NCI-H1105 (cell line): ENCODE measurements around the gene DTX4.
A peak's percentile ranks its signal among the peaks of the same experiment; 100 is the strongest.

Experiments used
- DNase-seq: peaks from one replicate; lab custom pipeline; 2025; lab: John Stamatoyannopoulos, UW

Gene DTX4

DNA sequence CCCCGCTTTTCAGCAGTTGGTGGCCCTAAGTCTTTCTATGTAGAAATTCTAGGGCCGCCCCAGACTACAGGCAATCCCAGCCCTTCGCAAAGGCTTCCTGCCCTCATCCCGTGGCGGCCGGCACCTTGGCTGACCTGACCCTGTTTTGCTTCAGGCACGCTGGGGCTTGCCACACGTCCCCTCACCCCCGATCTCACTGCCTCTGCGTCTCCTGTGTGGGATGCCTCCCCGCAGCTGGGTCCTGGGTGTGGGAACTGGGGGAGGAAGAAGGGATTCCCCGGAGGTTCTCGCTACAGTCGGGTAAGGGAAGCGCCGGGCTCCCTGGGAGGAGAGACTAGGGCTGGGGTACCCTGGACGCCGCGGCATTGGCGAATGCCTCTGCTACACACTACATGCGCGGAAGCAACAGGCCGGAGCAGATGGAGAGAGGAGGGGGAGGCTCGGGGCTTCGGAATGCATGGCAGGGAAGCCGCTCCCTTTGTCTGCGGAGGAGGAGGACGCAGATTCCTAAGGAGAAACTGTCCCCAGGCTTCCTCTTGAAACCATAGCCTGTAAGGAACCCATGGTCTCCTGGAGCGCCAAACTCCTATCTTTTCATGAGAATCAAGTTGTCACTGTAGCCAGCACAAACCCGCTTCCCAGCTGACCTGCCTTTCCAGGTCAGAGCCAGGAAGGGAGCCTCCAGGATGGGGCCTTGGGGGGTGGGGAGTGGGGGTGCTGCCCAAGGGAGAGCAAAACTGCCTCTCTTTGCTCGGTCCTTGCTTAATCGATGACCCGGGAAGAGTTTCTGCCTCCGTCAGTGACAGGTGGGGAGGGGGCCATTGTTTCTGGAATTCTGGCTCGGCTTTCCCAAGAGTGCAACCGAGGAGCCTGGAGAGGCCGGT is 1.4 kb downstream of the DTX4 start:
- DNase-seq = peak; percentile 9

DNA sequence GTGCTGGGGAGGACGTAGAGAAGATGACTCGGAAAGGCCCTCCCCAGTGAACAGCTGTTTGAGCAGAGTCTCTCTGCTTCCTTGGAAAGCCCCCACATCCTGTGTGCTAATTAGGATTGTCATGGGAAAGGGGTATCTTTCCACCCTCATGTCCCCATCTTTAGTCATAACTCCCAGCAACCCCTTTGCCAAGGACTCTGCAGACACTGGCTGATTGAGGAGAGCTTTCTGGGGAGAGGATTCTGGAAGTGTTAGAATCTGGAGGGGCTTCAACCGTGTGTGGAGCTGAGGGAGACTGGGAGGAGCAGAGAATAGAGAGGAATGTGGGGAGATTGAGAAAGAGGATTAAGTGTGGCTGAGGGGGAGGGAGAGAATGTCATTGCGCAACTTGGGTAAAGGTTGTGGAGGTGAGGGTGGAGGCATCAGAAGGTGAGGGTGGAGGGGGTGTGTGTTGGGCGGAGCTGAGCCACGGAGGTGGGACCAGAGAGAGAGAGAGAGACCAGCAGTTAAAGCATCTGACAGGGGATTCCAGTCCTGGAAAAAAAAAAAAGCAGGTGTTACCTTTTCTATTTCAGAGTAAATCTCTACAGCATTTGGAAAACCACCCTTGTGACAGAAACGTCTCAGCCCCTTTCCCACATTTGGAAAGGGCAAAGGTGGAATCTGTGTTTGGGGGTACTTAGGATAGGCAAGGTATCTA is 2.2 kb downstream of the DTX4 start:
- no peak for DNase-seq

DNA sequence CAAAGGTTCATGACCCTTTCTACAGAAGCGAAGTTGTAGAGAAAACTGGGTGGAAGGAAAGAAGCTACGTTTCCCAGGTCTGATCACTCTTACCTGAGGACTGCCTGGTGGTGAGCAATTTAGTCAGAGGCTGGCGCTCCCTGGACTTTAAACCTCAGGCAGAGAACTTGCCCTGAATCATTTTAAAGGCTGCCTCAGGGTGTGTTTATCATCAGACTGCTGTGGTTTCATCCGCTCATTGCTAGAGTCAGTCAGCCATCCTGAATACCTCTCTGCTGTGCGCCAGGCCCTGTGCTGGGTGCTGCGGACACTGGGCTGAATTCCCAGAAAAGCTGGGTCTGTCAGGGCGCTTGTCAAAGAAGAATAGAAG is 2.7 kb downstream of the DTX4 start:
- DNase-seq = no peak

DNA sequence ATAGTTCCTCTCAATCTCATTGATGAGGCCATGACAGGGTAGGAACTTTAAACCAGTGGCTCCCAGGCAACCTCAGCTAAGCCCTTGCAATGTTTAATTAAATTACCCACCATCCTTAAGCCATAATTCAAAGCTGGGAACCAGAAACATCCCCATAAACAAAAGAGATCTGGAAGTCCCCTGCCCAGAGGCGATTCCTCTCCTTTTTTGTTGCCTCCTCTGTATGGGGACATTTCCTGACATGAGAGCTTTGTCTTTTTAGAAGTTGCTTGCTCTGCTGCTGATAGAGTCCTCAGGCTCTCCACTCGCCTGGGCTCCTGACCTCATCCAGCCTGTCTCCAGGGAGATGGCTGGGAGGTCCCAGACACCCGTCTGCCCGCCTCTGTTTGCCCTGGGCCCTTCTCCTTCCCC is 3.2 kb downstream of the DTX4 start:
- no peak for DNase-seq

DNA sequence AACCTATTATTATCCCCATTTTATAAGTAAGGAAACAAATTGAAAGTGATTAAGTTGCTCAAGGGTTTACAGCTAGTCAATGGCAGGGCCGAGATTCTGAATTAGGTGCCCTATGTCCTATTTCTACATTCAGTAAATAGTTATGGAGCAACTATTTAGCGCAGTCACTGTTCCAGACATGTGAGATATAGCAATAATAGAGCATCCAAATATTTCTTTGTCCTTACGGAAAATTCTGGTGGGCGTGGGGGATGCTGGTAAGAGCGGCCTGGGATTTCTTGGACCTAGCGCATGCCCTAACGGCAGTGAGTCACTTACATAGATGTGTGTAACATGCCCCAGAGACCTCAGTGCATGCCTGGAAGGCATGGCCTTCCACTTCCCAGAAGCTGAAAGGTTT is 4.4 kb downstream of the DTX4 start:
- DNase-seq = no peak

DNA sequence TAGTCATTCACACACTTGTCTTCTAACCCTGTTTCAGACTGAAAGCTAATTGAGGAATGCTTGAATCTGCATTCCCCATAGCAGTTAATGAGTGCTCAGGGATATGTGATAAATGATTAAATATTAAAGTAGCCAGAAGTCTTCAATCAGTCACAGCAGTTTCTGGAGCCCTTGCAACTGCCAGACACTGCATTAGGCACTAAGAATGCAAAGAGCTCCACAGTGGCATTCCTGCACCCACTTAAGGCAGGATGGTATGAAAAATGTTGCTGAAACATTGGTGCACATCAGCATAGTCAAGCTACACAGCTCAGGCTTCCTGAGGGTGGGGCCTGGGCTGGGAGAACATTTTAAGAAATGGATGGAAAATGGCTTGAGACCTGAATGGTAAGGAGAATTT is 6.5 kb downstream of the DTX4 start:
- DNase-seq = no peak

DNA sequence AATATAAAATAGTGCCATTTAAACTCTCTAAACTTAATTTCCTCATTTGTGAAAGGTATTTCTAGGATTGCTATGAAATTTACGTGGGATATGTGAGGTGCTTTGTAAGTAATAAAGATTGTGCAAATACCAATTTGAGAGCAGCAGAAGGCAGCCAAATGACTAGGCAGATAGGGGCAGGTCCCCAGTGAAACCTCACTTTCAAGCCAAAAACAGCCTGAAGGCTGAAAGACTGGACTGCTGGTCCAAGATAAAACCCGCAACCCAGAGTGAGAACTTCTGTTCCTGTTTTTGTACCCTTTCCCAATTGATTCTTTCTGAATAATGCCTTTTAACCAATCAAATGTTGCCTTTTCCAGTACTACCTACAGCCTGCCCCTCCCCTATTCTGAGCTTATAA is 7.2 kb downstream of the DTX4 start:
- no peak for DNase-seq

DNA sequence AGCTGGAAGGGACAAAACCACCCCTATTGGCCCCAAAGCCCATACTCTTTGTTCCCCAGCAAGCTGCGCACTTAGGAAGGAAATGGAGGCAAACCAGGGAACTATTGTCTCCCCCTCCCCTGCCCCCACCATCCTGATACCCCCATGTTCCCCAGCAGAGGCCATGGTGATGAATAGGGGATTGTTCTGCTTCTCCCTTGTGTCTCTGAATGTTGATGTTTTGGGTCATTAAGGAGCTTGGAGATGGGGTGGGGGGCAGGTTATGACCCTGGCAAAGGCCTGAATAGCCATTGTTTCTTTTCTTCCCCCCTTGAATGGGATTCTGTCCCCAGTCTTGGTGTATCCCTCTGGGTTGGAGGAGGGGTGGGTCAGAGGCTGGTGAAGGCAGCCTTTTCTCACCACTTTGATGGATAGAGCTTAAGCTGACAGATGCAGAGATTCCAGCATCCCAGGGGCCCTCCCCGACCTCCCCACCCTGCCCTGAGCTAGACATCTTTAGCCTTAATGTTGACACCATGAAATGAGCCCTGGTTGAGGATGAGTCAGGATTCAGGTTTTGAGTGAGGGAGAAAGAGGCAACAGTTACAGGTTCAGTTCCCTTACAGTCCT is 8.3 kb downstream of the DTX4 start:
- DNase-seq = no peak

DNA sequence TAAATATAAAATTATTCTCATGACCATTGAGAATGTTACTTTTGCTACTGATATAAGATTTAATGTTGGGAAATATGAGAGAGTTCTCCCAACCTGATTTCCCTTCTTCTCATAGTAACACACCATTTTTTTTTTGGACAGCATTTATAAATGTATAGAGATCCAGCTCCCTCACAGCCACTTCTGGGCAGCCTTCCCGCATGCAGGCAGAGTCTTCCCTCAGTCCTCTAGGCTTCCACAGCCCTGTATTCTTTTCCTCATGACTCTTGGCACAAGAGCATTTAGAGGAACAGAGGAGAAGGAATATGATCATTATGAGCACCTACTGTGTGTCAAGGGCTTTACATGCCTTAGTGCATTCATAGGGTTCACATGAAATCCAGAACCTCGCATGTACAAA is 9.0 kb downstream of the DTX4 start:
- DNase-seq = no peak

DNA sequence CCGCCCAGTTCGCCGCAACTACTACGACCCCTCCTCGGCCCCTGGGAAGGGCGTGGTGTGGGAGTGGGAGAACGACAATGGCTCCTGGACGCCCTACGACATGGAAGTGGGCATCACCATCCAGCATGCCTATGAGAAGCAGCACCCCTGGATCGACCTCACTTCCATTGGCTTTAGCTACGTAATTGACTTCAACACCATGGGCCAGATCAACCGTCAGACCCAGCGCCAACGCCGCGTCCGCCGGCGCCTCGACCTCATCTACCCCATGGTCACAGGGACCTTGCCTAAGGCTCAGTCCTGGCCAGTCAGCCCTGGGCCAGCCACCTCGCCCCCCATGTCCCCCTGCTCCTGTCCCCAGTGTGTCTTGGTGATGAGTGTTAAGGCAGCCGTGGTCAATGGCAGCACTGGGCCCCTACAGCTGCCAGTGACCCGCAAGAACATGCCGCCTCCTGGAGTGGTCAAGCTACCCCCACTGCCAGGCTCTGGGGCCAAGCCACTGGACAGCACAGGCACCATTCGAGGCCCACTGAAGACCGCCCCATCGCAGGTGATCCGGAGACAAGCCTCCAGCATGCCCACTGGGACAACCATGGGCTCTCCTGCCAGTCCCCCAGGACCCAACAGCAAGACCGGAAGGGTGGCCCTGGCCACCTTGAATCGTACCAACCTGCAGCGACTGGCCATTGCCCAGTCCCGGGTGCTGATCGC is 10.0 kb downstream of the DTX4 start:
- no peak for DNase-seq

DNA sequence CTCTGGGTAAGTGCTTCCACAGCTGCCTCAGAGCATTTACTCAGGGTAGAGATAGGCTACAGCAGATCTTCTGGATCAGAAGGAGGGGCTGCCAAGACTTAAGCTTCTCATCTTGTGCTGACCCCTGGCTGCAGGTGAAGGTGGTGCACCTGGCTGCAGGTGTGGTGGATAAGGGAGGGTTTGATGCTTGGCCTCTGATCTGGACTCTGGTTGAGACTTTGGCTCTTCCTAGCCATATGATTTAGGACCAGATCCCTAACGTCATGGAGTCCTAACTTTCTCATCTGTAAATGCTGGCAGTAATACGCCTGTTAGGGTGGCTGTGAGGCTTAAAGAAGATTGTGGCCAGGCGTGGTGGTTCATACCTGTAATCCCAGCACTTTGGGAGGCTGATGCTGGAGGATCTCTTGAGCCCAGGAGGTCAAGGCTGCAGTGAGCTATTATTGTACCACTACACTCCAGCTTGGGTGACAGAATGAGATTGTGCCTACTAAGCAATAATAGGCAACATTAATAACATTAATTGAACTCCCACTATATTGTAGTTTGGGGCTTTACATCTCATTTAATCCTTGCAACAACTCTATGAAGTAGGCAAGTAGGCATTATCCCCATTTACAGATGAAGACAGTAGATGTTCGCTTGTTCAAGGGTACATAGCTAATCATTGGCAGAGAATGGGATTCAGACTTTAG is 10.7 kb downstream of the DTX4 start:
- DNase-seq = no peak

DNA sequence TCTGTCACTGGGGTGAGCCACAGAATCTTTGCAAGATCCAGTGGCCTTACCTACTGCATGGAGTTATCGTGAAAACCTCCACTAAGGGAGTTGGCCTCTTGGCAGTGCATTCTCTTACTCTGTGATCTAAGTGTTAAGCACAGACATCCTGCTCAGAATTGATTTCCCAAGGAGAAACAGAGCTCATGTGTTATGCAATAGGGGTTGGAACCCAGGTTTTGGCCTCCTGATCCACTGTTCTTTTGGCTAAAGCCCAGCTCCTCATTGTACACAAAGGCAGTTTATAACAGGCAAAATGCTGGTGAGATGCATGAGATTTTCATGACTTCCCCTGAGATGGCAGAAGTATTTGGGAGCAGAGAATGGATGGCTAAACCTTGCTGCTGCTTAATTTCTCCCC is 11.8 kb downstream of the DTX4 start:
- DNase-seq = no peak

DNA sequence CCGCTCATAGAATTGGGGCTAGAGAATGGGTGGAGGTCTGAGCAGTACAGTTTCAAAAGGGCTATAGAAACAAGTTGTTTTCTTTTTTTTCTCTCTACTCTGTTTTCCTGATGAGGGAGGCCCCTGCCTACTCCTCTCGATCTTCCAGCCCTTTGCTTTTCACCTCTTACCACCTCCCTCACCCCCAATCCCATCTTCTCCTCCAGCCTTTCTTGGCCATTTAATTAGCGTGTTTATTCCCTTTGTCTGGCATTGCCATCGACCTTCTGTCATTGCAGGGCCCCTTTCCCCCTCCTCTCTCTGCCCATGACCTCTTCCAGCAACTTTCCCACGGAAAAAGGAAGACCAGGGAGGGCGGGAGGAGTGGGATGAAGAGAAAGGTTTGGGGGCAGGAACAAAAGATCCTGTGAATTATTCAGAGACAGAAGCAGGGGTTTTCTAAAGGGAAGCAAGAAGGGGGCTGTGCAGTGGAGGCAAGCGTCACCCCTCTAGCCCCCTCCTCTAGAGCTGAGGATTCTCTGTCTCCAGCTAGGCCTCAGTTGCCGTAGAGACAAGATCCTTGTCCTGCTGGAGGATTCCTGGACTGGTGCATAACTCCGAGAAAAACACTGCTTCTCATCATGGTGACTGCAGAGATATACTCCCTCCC is 12.9 kb downstream of the DTX4 start:
- no peak for DNase-seq

DNA sequence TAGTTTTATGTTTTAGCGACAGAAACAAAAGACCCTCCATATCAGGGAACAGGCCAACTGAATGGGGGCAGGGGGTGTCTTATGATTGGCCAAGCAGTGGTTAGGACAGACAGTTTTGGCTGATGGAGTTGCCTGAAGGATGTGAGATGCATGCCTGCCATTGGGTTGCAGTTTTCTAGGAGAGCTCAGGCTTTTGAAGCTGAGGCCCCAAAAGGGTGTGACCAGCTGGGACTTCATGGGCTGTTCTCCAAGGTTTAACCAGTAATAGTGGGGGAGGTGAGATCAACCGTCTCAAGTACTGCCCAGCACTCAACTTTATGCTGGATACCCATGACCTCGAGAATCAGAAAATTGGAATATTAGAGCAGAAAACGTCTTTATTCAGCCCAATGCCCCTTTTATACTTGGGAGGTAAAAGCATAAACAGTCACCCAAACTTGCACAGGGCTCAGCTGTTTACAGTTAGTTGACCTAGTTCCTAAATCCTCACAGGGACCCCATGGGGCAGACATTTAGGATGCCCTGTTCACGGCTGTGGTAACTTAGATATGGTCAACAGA is 13.5 kb downstream of the DTX4 start:
- no peak for DNase-seq

DNA sequence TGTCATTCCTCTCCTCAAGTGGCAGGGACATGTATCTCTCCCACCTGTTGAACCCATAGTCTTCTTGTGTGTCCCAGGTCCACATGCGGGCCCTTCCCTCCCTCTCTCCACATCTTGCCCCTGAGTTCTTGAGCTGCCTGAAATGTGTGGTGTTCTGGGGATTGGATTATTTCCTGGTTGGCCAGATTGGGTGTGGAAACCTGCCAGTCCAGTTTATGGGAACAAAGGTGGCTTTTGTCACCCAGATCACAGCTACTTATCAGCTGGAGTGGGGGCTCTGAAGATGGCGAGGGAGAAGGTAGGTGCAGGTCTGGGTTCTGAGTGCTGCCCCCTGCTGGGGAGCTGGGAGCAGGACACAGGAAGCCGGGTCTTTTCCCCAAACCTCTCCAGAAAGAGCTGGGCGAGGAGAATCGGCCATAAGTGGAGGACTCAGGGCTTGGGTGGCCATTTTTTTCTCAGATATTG is 14.2 kb downstream of the DTX4 start:
- no peak for DNase-seq

DNA sequence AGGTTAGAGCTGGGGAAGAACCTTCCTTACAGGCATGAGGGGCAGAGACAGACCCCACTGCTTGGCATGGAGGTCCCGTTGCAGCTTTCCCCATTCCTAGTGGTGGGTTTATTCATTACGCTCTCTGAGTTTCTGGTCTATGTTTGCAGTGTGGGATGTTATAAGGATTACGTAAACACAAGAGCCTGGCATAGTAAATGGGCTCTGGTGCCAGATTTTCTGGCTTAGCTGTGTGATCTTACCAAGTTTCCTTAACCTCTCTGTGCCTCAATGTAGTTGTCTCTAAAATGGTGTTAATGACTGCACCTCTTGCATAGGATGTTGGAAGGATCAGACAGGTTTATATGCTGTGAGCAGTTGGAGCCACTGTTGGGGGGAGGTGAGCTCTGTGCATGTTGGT is 15.1 kb downstream of the DTX4 start:
- DNase-seq = no peak

DNA sequence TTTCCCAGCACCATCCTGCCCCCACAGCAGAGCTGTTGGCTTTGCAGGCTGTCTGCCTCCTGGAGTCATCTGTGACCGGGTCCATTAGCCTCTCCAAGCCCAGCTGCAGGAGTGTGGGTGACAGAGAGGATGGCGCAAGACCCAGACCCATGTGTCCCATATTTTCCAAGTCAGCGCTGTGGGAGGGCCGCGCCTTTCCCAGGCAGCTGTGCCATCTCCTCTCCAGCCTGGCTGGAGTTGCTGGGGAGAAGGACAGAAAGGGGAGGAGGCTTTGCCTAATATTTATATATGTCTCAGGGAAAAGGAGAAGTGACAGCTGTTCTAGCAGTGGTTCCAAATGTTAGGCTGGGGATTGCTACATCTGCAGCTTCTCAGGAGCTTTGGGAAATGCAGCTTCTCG is 15.7 kb downstream of the DTX4 start:
- no peak for DNase-seq

DNA sequence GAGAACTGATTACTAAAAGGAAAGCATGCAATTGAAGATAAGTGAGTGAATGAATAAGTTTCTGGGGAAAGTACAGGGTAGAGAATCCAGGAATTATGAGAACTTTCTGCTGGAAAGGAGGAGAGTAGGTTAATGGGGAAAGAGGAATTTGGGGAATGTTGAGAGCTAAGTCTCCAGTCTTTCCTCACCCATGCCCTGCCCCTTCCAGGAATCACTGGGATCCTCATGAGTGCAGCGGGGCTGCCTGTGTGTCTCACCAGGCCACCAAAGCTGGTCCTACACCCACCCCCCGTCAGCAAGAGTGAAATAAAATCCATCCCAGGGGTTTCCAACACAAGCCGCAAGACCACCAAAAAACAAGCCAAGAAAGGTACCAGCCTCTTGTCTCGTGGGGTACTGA is 17.0 kb downstream of the DTX4 start:
- no peak for DNase-seq

DNA sequence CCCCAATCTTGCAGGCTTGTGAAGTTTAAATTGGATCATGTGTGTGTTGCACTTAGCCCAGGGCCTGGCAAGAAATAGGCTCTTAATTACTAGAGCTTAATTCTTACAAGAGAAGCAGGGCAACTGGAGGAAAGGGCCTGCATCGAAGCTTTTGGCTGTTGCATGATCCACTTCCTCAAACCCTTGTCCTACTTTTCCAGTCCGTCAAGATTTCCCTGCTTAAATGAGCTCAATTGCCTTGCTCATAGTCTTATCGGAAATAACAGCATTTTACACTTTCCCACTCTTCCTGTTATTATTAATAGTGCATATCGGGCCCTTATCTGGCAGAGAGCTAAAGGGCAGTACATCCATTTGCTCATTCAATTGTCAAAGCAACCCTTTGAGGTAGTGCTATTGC is 18.1 kb downstream of the DTX4 start:
- no peak for DNase-seq

DNA sequence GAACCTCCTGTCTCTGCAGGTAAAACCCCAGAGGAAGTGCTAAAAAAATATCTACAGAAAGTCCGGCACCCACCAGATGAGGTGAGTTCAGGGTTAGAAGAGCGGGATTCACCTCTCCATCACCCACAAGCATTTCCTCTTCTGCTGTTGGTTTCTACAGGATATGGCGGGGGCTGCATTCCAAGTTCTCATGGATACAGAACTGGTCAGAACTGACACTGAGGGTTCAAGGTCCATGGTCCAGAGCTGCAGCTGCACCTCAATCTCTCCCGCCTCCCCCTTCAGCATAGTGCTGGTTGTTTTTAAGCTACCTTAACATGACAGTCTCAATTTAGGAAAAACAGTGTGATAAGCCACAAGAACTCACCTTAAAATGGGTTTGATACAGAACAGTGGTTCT is 19.2 kb downstream of the DTX4 start:
- DNase-seq = no peak

DNA sequence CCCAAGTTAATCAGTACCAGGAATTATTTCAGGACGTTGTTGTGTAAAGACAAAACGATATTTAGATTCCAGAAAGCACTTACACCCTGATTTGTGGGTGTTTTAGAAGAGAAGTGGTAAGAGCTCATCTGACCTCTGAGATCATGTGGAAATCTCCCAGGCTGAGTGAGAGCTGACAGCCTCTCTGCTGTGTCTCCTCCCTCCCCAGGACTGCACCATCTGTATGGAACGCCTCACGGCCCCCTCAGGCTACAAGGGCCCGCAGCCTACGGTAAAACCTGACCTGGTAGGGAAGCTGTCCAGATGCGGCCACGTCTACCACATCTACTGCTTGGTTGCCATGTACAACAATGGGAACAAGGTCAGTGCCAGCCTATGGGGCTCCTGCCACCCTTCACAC is 20.0 kb downstream of the DTX4 start:
- no peak for DNase-seq
